OCI-LY7 (cell line): Measurements from ENCODE around the gene RIN1. TPM values are rescaled to one million over a fixed set of nuclear protein-coding genes. Genes with fewer than 3 reads are reported as not detected.

ENCODE experiments used
- BruUV-seq: library from RNA; stranded (reverse); fragments of 400-500 nt; replicated peaks from 2 replicates; lab custom pipeline; 2021; lab: Mats Ljungman, UMichigan
- CTCF ChIA-PET: fragments of 300-600 bp; sonication (Branson Sonifier 250); formaldehyde crosslinking; loops from one replicate; lab custom pipeline; 2022; ENCODE audit warnings: antibody characterized with exemption; ENCODE audit not compliant: unreplicated experiment; lab: Charles Lee
- POLR2A ChIA-PET: fragments of 300-600 bp; sonication (Branson Sonifier 250); formaldehyde crosslinking; loops from one replicate; lab custom pipeline; 2022; ENCODE audit warnings: antibody characterized with exemption; lab: Charles Lee
- DNase-seq: peaks from one replicate; pipeline ENCODE4 v3.0.0-alpha.2; 2015; ENCODE audit warnings: low spot score
- H2AFZ ChIP-seq: fragments of 200-600 bp; sonication (generic), shearing (Covaris generic); 2 replicates; pipeline ENCODE4 v1.6.1; 2014; ENCODE audit warnings: mild to moderate bottlenecking, antibody characterized with exemption, low read length, moderate library complexity
- H3K27ac ChIP-seq: fragments of 200-600 bp; sonication (generic); 2 replicates; pipeline ENCODE4 v1.5.1; 2014; ENCODE audit warnings: mixed run types, low read depth, mild to moderate bottlenecking, moderate library complexity, low read length, inconsistent platforms; ENCODE audit not compliant: poor library complexity, severe bottlenecking
- H3K36me3 ChIP-seq: fragments of 200-600 bp; sonication (generic); 2 replicates; pipeline ENCODE4 v1.6.1; 2014; ENCODE audit warnings: mild to moderate bottlenecking, antibody characterized with exemption, low read length, moderate library complexity, mixed read lengths; ENCODE audit not compliant: insufficient read depth
- H3K4me1 ChIP-seq: fragments of 200-600 bp; sonication (generic); 2 replicates; pipeline ENCODE4 v1.5.1; 2014; ENCODE audit warnings: mild to moderate bottlenecking, low read length; ENCODE audit not compliant: insufficient read depth, poor library complexity, severe bottlenecking
- H3K4me2 ChIP-seq: fragments of 200-600 bp; sonication (generic); 2 replicates; pipeline ENCODE4 v1.6.1; 2014; ENCODE audit warnings: mild to moderate bottlenecking, low read length
- H3K4me3 ChIP-seq: fragments of 200-600 bp; sonication (generic); 2 replicates; pipeline ENCODE4 v1.5.1; 2014; ENCODE audit warnings: mild to moderate bottlenecking, low read depth, low read length; ENCODE audit not compliant: poor library complexity, severe bottlenecking
- H3K79me2 ChIP-seq: fragments of 200-600 bp; sonication (generic); 2 replicates; pipeline ENCODE4 v1.6.1; 2016; ENCODE audit warnings: low read depth, mild to moderate bottlenecking, low read length, moderate library complexity, mixed read lengths; ENCODE audit not compliant: insufficient read depth
- H3K9me2 ChIP-seq: fragments of 200-600 bp; sonication (generic); 2 replicates; pipeline ENCODE4 v1.6.1; 2016; ENCODE audit warnings: mild to moderate bottlenecking, low read length, mixed read lengths; ENCODE audit not compliant: insufficient read depth
- H3K9me3 ChIP-seq: fragments of 200-600 bp; sonication (generic); 2 replicates; pipeline ENCODE4 v1.6.1; 2014; ENCODE audit warnings: mild to moderate bottlenecking, mixed run types, low read length, mixed read lengths
- H4K20me1 ChIP-seq: fragments of 200-600 bp; sonication (generic); 2 replicates; pipeline ENCODE4 v1.6.1; 2014; ENCODE audit warnings: mild to moderate bottlenecking, antibody characterized with exemption, low read length, moderate library complexity, mixed read lengths; ENCODE audit not compliant: insufficient read depth
- CTCF ChIP-seq: fragments of 200-600 bp; sonication (generic); conservative IDR thresholded peaks from 2 replicates; pipeline ENCODE4 v1.5.1; 2014; ENCODE audit warnings: mild to moderate bottlenecking, antibody characterized with exemption, low read length, moderate library complexity, mixed read lengths
- EZH2phosphoT487 ChIP-seq: fragments of 200-600 bp; sonication (generic); IDR thresholded peaks from 2 replicates; pipeline ENCODE4 v1.6.1; 2018; ENCODE audit warnings: low read depth, borderline replicate concordance, mild to moderate bottlenecking, mixed run types, antibody characterized with exemption, low read length, moderate library complexity, mixed read lengths
- intact Hi-C: fragments of 100-400 bp; cut with micrococcal nuclease; formaldehyde crosslinking; loops from one replicate; pipeline ENCODE4 v1.10.0; 2022; ENCODE audit not compliant: unreplicated experiment
- small RNA-seq: library from RNA; depleted of rRNA; stranded (forward); fragments of <200 nt; gene quantifications from one replicate; pipeline ENCODE3, GENCODE V24; 2014
- total RNA-seq, 2 experiments: library from RNA; depleted of rRNA in 1 of 2; stranded (reverse); fragments of >200 nt in 1 of 2; shearing (Covaris generic) in 1 of 2; gene quantifications; 2 replicates each; pipeline ENCODE4 v1.2.3, GENCODE V29; 2014 to 2022

Gene RIN1
- total RNA-seq, 2 experiments from 2014 or later, result 1.6 to 2.9 TPM

DNA sequence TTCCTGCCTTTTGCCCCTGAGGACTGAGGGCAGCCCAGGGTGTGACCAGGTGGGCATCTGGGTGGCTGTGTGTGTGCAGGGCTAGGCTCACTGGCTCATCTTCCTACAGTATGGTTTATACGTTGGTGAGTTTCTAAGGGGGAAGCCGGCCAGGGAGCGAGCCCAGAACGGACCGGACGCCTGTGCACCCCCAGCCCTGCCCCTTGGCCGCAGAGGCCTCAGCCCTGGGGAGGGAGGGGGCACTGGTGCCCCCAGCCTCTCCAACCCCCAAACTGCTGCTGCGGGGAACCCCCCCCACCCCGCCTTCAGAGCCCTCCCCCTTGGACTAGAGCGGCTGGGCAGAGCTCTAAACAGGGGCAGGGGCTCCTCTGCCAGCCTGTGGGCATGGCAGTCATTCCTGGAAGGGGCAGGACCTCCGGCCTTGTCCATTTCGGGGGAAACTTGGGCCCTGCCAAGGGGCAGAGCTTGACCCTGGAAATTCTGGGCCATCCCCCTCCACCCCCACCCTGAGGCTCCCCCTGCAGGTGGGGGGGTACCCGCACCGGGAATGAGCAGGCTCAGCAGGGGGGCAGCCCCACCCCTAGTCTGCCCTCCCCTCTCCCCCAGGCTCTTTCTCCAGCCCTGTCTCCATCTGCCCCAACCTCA lies 52.7 kb downstream of the RIN1 start:
- no peak overlapping the region for H3K27ac ChIP-seq
- H3K4me3 ChIP-seq, result no peak overlapping the region
- no peak overlapping the region for H3K4me2 ChIP-seq
- H2AFZ ChIP-seq, result no peak overlapping the region
- peaks cover 15% of the 10 kb centered on the region; the same call in 1 of the 2 replicates for H3K36me3 ChIP-seq
- H3K79me2 ChIP-seq, result peaks cover 8% of the 10 kb centered on the region; the same call in 1 of the 2 replicates
- H3K4me1 ChIP-seq, result peaks cover 46% of the 10 kb centered on the region
- H3K9me3 ChIP-seq, result no peaks in the 10 kb centered on the region
- no peak for DNase-seq
- H3K9me2 ChIP-seq, result no peaks in the 10 kb centered on the region
- ChIA-PET POLR2A (no interaction called here), CTCF (interaction anchor here (0.6 kb wide), 1 partner anchor 1647 kb away, joined by 3 read pairs; no protein-coding TSS in a partner anchor)
- TF ChIP-seq CTCF, result peak; percentile 43
- no peak for TF ChIP-seq EZH2phosphoT487
- intact Hi-C loops, result no loop called here
- BruUV-seq, result no TSS peak
- H4K20me1 ChIP-seq, result no peaks in the 10 kb centered on the region

GRCh38 chr11:66282468-66283455 lies 53.5 kb downstream of the RIN1 start:
- H2AFZ ChIP-seq, result no peak overlapping the region
- H3K27ac ChIP-seq, result no peak overlapping the region
- H3K4me3 ChIP-seq, result no peak overlapping the region
- H3K36me3 ChIP-seq, result peaks cover 15% of the 10 kb centered on the region; the same call in 1 of the 2 replicates
- no peaks in the 10 kb centered on the region for H4K20me1 ChIP-seq
- H3K79me2 ChIP-seq, result no peaks in the 10 kb centered on the region
- H3K4me1 ChIP-seq, result peaks cover 40% of the 10 kb centered on the region
- H3K9me3 ChIP-seq, result no peaks in the 10 kb centered on the region
- peak overlapping the region; percentile 56 for H3K4me2 ChIP-seq
- CTCF ChIA-PET, result interaction anchor here (0.6 kb wide), 1 partner anchor 29 kb away, joined by 3 read pairs; no protein-coding TSS in a partner anchor
- POLR2A ChIA-PET, result interaction anchor here (1.1 kb wide), 1 partner anchor 22 kb away, joined by 3 read pairs; no protein-coding TSS in a partner anchor
- intact Hi-C loops, result loop anchor here (1.0 kb wide), 2 partner anchors 13 to 60 kb away; no protein-coding TSS in a partner anchor
- BruUV-seq, result no TSS peak
- DNase-seq, result peak; percentile 100
- no peaks in the 10 kb centered on the region for H3K9me2 ChIP-seq
- TF ChIP-seq EZH2phosphoT487 (no peak), CTCF (peak; percentile 91)

Small RNAs within 50 kb of the gene (small RNA-seq; reads per million reads assigned to genes)
- gene RF00017, result not detected

Other genes with a start within 250 kb of the RIN1 start
- gene KLC2, start 78.7 kb downstream of the RIN1 start, total RNA-seq (2014; rRNA removed; shearing (Covaris generic)), result 19.8 and 22.1 TPM in 2 replicates
- 43.6 and 55.2 TPM in 2 replicates for gene KLC2, start 78.7 kb downstream of the RIN1 start, total RNA-seq (2022)
- 69.2 and 77.7 TPM in 2 replicates for gene RAB1B, start 67.8 kb downstream of the RIN1 start, total RNA-seq (2014; rRNA removed; shearing (Covaris generic))
- 81.8 and 88.1 TPM in 2 replicates for gene RAB1B, start 67.8 kb downstream of the RIN1 start, total RNA-seq (2022)
- 0.23 and 0.60 TPM in 2 replicates for gene CNIH2, start 58.3 kb downstream of the RIN1 start, total RNA-seq (2014; rRNA removed; shearing (Covaris generic))
- gene CNIH2, start 58.3 kb downstream of the RIN1 start, total RNA-seq (2022), result 2.7 and 3.5 TPM in 2 replicates
- 63.9 and 73.4 TPM in 2 replicates for gene YIF1A, start 47.3 kb downstream of the RIN1 start, total RNA-seq (2014; rRNA removed; shearing (Covaris generic))
- gene YIF1A, start 47.3 kb downstream of the RIN1 start, total RNA-seq (2022), result 44.9 and 57.2 TPM in 2 replicates
- gene TMEM151A, start 44.5 kb downstream of the RIN1 start, total RNA-seq (2014; rRNA removed; shearing (Covaris generic)), result not detected in 2 replicates
- not detected in 2 replicates for gene TMEM151A, start 44.5 kb downstream of the RIN1 start, total RNA-seq (2022)
- gene CD248, start 19.4 kb downstream of the RIN1 start, total RNA-seq (2014; rRNA removed; shearing (Covaris generic)), result 0.08 TPM in 1 of 2 replicates, not detected in the other
- 0.18 and 0.46 TPM in 2 replicates for gene CD248, start 19.4 kb downstream of the RIN1 start, total RNA-seq (2022)
- gene BRMS1, start 8.7 kb upstream of the RIN1 start, total RNA-seq (2014; rRNA removed; shearing (Covaris generic)), result 43.8 and 56.2 TPM in 2 replicates
- 35.9 and 43.1 TPM in 2 replicates for gene BRMS1, start 8.7 kb upstream of the RIN1 start, total RNA-seq (2022)
- 10.7 and 11.7 TPM in 2 replicates for gene B4GAT1, start 11.2 kb upstream of the RIN1 start, total RNA-seq (2014; rRNA removed; shearing (Covaris generic))
- 9.4 and 9.8 TPM in 2 replicates for gene B4GAT1, start 11.2 kb upstream of the RIN1 start, total RNA-seq (2022)
- gene SLC29A2, start 35.3 kb upstream of the RIN1 start, total RNA-seq (2014; rRNA removed; shearing (Covaris generic)), result 24.7 and 33.6 TPM in 2 replicates
- gene SLC29A2, start 35.3 kb upstream of the RIN1 start, total RNA-seq (2022), result 55.6 and 56.4 TPM in 2 replicates
- gene NPAS4, start 84.6 kb upstream of the RIN1 start, total RNA-seq (2014; rRNA removed; shearing (Covaris generic)), result not detected in 2 replicates
- gene NPAS4, start 84.6 kb upstream of the RIN1 start, total RNA-seq (2022), result not detected in 2 replicates
- gene MRPL11, start 102.4 kb upstream of the RIN1 start, total RNA-seq (2014; rRNA removed; shearing (Covaris generic)), result 82.6 and 101 TPM in 2 replicates
- gene MRPL11, start 102.4 kb upstream of the RIN1 start, total RNA-seq (2022), result 75.1 and 88.6 TPM in 2 replicates
- gene PELI3, start 130.5 kb upstream of the RIN1 start, total RNA-seq (2014; rRNA removed; shearing (Covaris generic)), result 7.7 and 8.1 TPM in 2 replicates
- gene PELI3, start 130.5 kb upstream of the RIN1 start, total RNA-seq (2022), result 4.3 and 4.5 TPM in 2 replicates
- 40.0 and 47.2 TPM in 2 replicates for gene DPP3, start 144.0 kb upstream of the RIN1 start, total RNA-seq (2014; rRNA removed; shearing (Covaris generic))
- 53.4 and 60.3 TPM in 2 replicates for gene DPP3, start 144.0 kb upstream of the RIN1 start, total RNA-seq (2022)
- gene BBS1, start 174.2 kb upstream of the RIN1 start, total RNA-seq (2014; rRNA removed; shearing (Covaris generic)), result 8.7 and 14.7 TPM in 2 replicates
- 15.2 and 15.7 TPM in 2 replicates for gene BBS1, start 174.2 kb upstream of the RIN1 start, total RNA-seq (2022)
- 11.3 and 11.9 TPM in 2 replicates for gene ZDHHC24, start 209.6 kb upstream of the RIN1 start, total RNA-seq (2014; rRNA removed; shearing (Covaris generic))
- gene ZDHHC24, start 209.6 kb upstream of the RIN1 start, total RNA-seq (2022), result 33.3 and 35.1 TPM in 2 replicates
- not detected in 2 replicates for gene ACTN3, start 210.5 kb upstream of the RIN1 start, total RNA-seq (2014; rRNA removed; shearing (Covaris generic))
- gene ACTN3, start 210.5 kb upstream of the RIN1 start, total RNA-seq (2022), result 0.15 and 0.27 TPM in 2 replicates
- not detected in 2 replicates for gene CTSF, start 232.2 kb upstream of the RIN1 start, total RNA-seq (2014; rRNA removed; shearing (Covaris generic))
- gene CTSF, start 232.2 kb upstream of the RIN1 start, total RNA-seq (2022), result not detected in 2 replicates